GM12874 (cell line): ENCODE measurements around the gene RNF220.

Source experiments
- CTCF ChIP-seq: IDR thresholded peaks from 2 replicates; pipeline ENCODE4 v1.5.1; 2011; ENCODE audit warnings: low read depth, mild to moderate bottlenecking, control low read depth, low read length, moderate library complexity; ENCODE audit not compliant: insufficient read depth

Gene RNF220

DNA sequence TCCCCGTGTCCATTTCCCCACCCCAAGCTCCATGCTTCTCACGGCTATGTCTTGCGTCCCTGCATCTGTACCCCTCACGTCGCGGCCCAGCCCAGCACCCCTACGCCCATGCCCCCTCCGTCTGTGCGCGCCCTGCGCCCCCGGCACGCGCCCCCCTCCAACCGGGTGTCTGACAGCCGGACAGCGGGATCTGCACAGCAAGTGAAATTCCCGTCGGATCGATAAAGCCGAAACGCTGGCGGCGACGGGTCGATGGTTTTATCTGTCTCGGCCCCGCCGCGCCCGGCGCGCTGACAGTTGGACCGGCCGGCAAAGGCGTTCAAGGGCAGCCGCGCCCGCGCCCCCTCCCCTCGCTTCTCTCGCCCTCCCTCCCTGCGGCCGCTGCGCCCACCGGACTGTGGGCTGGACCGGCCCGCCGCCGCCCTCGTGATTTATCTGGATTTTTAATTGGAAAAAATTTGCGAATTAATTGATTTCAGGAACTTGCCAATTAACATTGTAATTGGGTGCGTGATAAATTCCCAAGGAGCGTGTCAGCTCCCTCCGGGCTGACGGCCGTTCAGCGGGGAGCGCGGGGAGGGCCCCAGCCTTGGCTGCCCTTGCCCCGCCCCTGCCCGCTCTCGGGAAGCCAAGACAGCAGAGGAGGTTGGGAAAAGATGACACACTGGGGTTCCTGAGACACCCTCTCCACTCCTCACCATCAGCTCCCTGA, 212.1 kb downstream of the RNF220 start:
- TF ChIP-seq CTCF: no peak

DNA sequence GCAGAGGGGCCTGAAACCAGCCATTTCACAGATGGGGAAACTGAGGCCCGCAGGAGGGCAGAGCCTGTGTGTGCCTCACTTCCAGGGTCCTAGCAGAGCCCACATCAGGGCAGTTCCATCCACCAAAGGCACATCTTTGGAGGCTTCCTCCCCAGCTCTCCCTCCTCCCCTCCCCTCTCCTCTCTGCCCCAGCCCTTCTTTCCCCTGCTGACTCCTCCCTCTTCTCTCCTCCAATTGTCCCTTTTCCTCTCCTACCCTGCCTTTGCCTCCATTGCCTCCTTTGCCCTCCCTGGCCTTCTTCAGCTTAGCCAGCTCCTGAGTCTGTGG, 212.6 kb downstream of the RNF220 start:
- no peak for TF ChIP-seq CTCF

DNA sequence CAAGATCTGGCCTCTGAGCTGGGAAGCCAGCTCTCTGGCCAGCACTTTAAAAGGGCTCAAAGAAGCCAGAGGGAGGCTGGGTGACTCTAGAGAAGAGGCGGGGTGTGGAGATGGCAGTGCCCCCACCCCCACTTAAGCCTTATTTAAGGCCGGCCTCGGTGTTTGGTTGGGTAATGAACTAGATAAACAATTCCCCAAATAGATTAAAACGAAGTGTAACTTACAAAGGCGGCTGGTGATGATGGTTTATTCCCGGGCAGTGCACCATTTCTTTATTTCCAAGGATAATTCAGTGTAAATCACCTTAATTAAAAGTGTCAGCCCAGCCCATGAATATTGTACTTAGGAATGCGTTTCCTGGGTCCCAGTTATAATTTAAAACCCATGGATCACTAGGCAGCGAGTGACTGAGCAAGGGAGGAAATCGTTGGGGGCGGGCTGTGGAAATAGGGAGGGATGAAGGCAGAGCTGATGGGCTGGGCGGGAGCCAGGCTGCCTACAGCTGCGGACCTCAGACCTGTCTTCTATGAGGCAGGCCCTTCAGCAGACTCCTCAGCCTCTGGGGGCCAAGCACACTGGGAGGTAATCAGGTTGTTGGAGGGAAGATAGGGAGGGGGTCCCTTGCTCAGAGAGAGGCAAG, 214.3 kb downstream of the RNF220 start:
- TF ChIP-seq CTCF: no peak

GRCh38 chr1:44620072-44620471, 215.0 kb downstream of the RNF220 start:
- no peak for TF ChIP-seq CTCF

- no peak for TF ChIP-seq CTCF
These were observed 216.8 kb downstream of the RNF220 start for GRCh38 chr1:44621841-44622286.

DNA sequence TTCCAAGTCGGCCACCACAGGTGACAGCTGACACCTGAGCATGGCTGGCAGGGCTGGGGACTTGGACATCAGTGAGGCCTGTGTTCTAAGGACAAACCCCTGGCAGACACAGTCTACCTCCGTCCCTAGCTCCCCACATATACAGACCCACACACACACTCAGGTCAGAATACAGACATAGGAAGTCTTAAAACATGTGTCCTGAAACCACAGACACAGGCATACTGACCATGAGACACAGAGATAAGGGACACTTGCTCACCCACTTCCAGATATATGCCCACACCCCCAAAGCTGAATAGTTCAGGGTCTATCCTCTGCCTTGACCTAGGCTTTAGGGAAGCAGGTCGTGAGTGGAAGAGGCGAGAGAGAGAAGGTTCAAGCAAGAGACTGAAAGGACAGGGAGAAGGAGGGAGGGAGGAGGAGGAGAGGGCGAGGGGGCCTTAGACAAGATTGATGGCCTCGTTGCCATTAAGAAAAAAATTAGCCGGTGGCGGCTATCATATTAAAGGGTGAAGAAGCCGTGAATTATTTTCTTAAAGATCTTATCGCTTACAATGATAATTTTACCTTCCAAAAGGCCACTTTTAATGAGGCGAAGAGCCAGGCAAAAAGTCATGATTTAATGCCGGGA, 219.3 kb downstream of the RNF220 start:
- no peak for TF ChIP-seq CTCF

- no peak for TF ChIP-seq CTCF
These were observed 220.3 kb downstream of the RNF220 start for GRCh38 chr1:44625348-44625747.
